ENCODE data around the gene UTP4. TPM values are rescaled to one million over a fixed set of nuclear protein-coding genes. Genes with fewer than 3 reads are reported as not detected.

Gene UTP4
- total RNA-seq, 1 experiment from 2014 or later = 31.6 TPM

- no peak overlapping the region for H3K4me3 ChIP-seq (ENCODE audit: low read length)
- no peaks in the 10 kb centered on the region for H3K9me2 ChIP-seq (replicated peaks; ENCODE audit: insufficient read depth, low read length)
- no peaks in the 10 kb centered on the region for H4K20me1 ChIP-seq (ENCODE audit: insufficient read depth, low read depth, low read length)
- no peaks in the 10 kb centered on the region for H3K9me3 ChIP-seq (ENCODE audit: low read length)
- H3K9ac ChIP-seq (ENCODE audit: low read length) = no peak overlapping the region
- H3K79me2 ChIP-seq (ENCODE audit: low read length) = no peaks in the 10 kb centered on the region
- no peaks in the 10 kb centered on the region for H3K36me3 ChIP-seq (ENCODE audit: insufficient read depth, low read length)
- H3K4me1 ChIP-seq (ENCODE audit: low read length) = peaks cover 8% of the 10 kb centered on the region
- H2AFZ ChIP-seq (ENCODE audit: low read length) = no peak overlapping the region
- no peak overlapping the region for H3K27ac ChIP-seq (ENCODE audit: low read length)
- no peaks in the 10 kb centered on the region for H3K27me3 ChIP-seq (ENCODE audit: low read length)
- no peak for DNase-seq
- no peak overlapping the region for H3K4me2 ChIP-seq (ENCODE audit: low read depth, low read length, poor library complexity, severe bottlenecking)
Measured at GRCh38 chr16:69180011-69180338, 47.5 kb downstream of the UTP4 start.

GRCh38 chr16:69182730-69183416 is 50.4 kb downstream of the UTP4 start:
- Histone ChIP-seq H3K9me3 (ENCODE audit: low read length) (no peaks in the 10 kb centered on the region), H3K27ac (ENCODE audit: low read length) (no peak overlapping the region), H3K9me2 (replicated peaks; ENCODE audit: insufficient read depth, low read length) (no peaks in the 10 kb centered on the region), H2AFZ (ENCODE audit: low read length) (no peak overlapping the region), H3K4me1 (ENCODE audit: low read length) (peaks cover 16% of the 10 kb centered on the region), H3K9ac (ENCODE audit: low read length) (no peak overlapping the region), H3K79me2 (ENCODE audit: low read length) (peaks cover 2% of the 10 kb centered on the region), H3K27me3 (ENCODE audit: low read length) (no peaks in the 10 kb centered on the region), H3K4me3 (ENCODE audit: low read length) (no peak overlapping the region), H4K20me1 (ENCODE audit: insufficient read depth, low read depth, low read length) (no peaks in the 10 kb centered on the region), H3K4me2 (ENCODE audit: low read depth, low read length, poor library complexity, severe bottlenecking) (no peak overlapping the region), H3K36me3 (ENCODE audit: insufficient read depth, low read length) (no peaks in the 10 kb centered on the region)
- DNase-seq = no peak

- peak within 1 kb of the TSS; percentile 82 for H3K27ac ChIP-seq (ENCODE audit: low read length)
- H3K79me2 ChIP-seq (ENCODE audit: low read length) = peaks cover 42% of the 10 kb centered on the region
- peaks cover 6% of the 10 kb centered on the region; the same call in 1 of the 2 replicates for H3K36me3 ChIP-seq (ENCODE audit: insufficient read depth, low read length)
- no peaks in the 10 kb centered on the region for H4K20me1 ChIP-seq (ENCODE audit: insufficient read depth, low read depth, low read length)
- H3K4me1 ChIP-seq (ENCODE audit: low read length) = peaks cover 38% of the 10 kb centered on the region
- peak within 1 kb of the TSS; percentile 96 for H3K4me2 ChIP-seq (ENCODE audit: low read depth, low read length, poor library complexity, severe bottlenecking)
- peak within 1 kb of the TSS; percentile 78 for H3K4me3 ChIP-seq (ENCODE audit: low read length)
- H3K27me3 ChIP-seq (ENCODE audit: low read length) = no peaks in the 10 kb centered on the region
- DNase-seq = peak; percentile 96
- peak within 1 kb of the TSS; percentile 72; the same call in 1 of the 2 replicates for H2AFZ ChIP-seq (ENCODE audit: low read length)
- no peaks in the 10 kb centered on the region for H3K9me2 ChIP-seq (replicated peaks; ENCODE audit: insufficient read depth, low read length)
- no peaks in the 10 kb centered on the region for H3K9me3 ChIP-seq (ENCODE audit: low read length)
- peak within 1 kb of the TSS; percentile 81 for H3K9ac ChIP-seq (ENCODE audit: low read length)
Measured at GRCh38 chr16:69186642-69187445, 54.4 kb downstream of the UTP4 start, which contains the start of gene SNTB2. SNTB2 (plus strand) TSS chr16:69187164; CDS start chr16:69187167, 3 bp downstream.

- Histone ChIP-seq H3K4me1 (ENCODE audit: low read length) (peaks cover 42% of the 10 kb centered on the region), H4K20me1 (ENCODE audit: insufficient read depth, low read depth, low read length) (no peaks in the 10 kb centered on the region), H3K9me2 (replicated peaks; ENCODE audit: insufficient read depth, low read length) (no peaks in the 10 kb centered on the region), H3K9ac (ENCODE audit: low read length) (peak overlapping the region; percentile 81), H3K9me3 (ENCODE audit: low read length) (no peaks in the 10 kb centered on the region), H3K36me3 (ENCODE audit: insufficient read depth, low read length) (peaks cover 6% of the 10 kb centered on the region; the same call in 1 of the 2 replicates), H3K4me2 (ENCODE audit: low read depth, low read length, poor library complexity, severe bottlenecking) (peak overlapping the region; percentile 96), H3K79me2 (ENCODE audit: low read length) (peaks cover 50% of the 10 kb centered on the region), H3K4me3 (ENCODE audit: low read length) (peak overlapping the region; percentile 78), H3K27ac (ENCODE audit: low read length) (peak overlapping the region; percentile 75), H3K27me3 (ENCODE audit: low read length) (no peaks in the 10 kb centered on the region), H2AFZ (ENCODE audit: low read length) (no peak overlapping the region)
- DNase-seq = peak; percentile 81
Measured at GRCh38 chr16:69187446-69188235, 55.2 kb downstream of the UTP4 start.

GRCh38 chr16:69188236-69188549 is 55.7 kb downstream of the UTP4 start:
- peaks cover 56% of the 10 kb centered on the region for H3K79me2 ChIP-seq (ENCODE audit: low read length)
- no peaks in the 10 kb centered on the region for H3K27me3 ChIP-seq (ENCODE audit: low read length)
- peak overlapping the region; percentile 96 for H3K4me2 ChIP-seq (ENCODE audit: low read depth, low read length, poor library complexity, severe bottlenecking)
- no peaks in the 10 kb centered on the region for H4K20me1 ChIP-seq (ENCODE audit: insufficient read depth, low read depth, low read length)
- H3K36me3 ChIP-seq (ENCODE audit: insufficient read depth, low read length) = peaks cover 6% of the 10 kb centered on the region; the same call in 1 of the 2 replicates
- H3K9ac ChIP-seq (ENCODE audit: low read length) = peak overlapping the region; percentile 81
- H3K9me2 ChIP-seq (replicated peaks; ENCODE audit: insufficient read depth, low read length) = no peaks in the 10 kb centered on the region
- H3K4me3 ChIP-seq (ENCODE audit: low read length) = peak overlapping the region; percentile 78
- no peak overlapping the region for H2AFZ ChIP-seq (ENCODE audit: low read length)
- H3K4me1 ChIP-seq (ENCODE audit: low read length) = peaks cover 43% of the 10 kb centered on the region
- peak overlapping the region; percentile 75 for H3K27ac ChIP-seq (ENCODE audit: low read length)
- no peaks in the 10 kb centered on the region for H3K9me3 ChIP-seq (ENCODE audit: low read length)
- DNase-seq = peak; percentile 77

- H4K20me1 ChIP-seq (ENCODE audit: insufficient read depth, low read depth, low read length) = no peaks in the 10 kb centered on the region
- no peaks in the 10 kb centered on the region for H3K27me3 ChIP-seq (ENCODE audit: low read length)
- H3K79me2 ChIP-seq (ENCODE audit: low read length) = peaks cover 61% of the 10 kb centered on the region
- H3K9me2 ChIP-seq (replicated peaks; ENCODE audit: insufficient read depth, low read length) = no peaks in the 10 kb centered on the region
- peak overlapping the region; percentile 96 for H3K4me2 ChIP-seq (ENCODE audit: low read depth, low read length, poor library complexity, severe bottlenecking)
- H3K4me1 ChIP-seq (ENCODE audit: low read length) = peaks cover 46% of the 10 kb centered on the region
- H3K27ac ChIP-seq (ENCODE audit: low read length) = peak overlapping the region; percentile 75; the same call in 1 of the 2 replicates
- no peaks in the 10 kb centered on the region for H3K9me3 ChIP-seq (ENCODE audit: low read length)
- no peak overlapping the region for H2AFZ ChIP-seq (ENCODE audit: low read length)
- H3K9ac ChIP-seq (ENCODE audit: low read length) = peak overlapping the region; percentile 81
- peaks cover 6% of the 10 kb centered on the region; the same call in 1 of the 2 replicates for H3K36me3 ChIP-seq (ENCODE audit: insufficient read depth, low read length)
- peak overlapping the region; percentile 78 for H3K4me3 ChIP-seq (ENCODE audit: low read length)
- no peak for DNase-seq
Measured at GRCh38 chr16:69188716-69189115, 56.3 kb downstream of the UTP4 start.

- DNase-seq = no peak
- H3K4me3 ChIP-seq (ENCODE audit: low read length) = peak overlapping the region; percentile 78
- H3K4me1 ChIP-seq (ENCODE audit: low read length) = peaks cover 59% of the 10 kb centered on the region
- no peaks in the 10 kb centered on the region for H3K27me3 ChIP-seq (ENCODE audit: low read length)
- no peaks in the 10 kb centered on the region for H3K9me3 ChIP-seq (ENCODE audit: low read length)
- peak overlapping the region; percentile 12; the same call in 1 of the 2 replicates for H3K27ac ChIP-seq (ENCODE audit: low read length)
- peaks cover 75% of the 10 kb centered on the region for H3K79me2 ChIP-seq (ENCODE audit: low read length)
- H3K36me3 ChIP-seq (ENCODE audit: insufficient read depth, low read length) = peaks cover 6% of the 10 kb centered on the region; the same call in 1 of the 2 replicates
- peak overlapping the region; percentile 81 for H3K9ac ChIP-seq (ENCODE audit: low read length)
- no peaks in the 10 kb centered on the region for H4K20me1 ChIP-seq (ENCODE audit: insufficient read depth, low read depth, low read length)
- no peaks in the 10 kb centered on the region for H3K9me2 ChIP-seq (replicated peaks; ENCODE audit: insufficient read depth, low read length)
- peak overlapping the region; percentile 96 for H3K4me2 ChIP-seq (ENCODE audit: low read depth, low read length, poor library complexity, severe bottlenecking)
- no peak overlapping the region for H2AFZ ChIP-seq (ENCODE audit: low read length)
Measured at GRCh38 chr16:69190046-69190588, 57.7 kb downstream of the UTP4 start.

Measured in Karpas-422 (cell line).